Stimulated activated naive B cell treated with anti-CD40 and anti-IgM and Interleukin-4, amounts not matched to agents 10 μg/mL and 1 μg/mL and 100 μg/mL, for 72 hours (primary cell): Measurements from ENCODE around the gene HOXD12.

ENCODE experiments used
- ATAC-seq, 2 donors: fragments of 150-1000 bp; cut with Tn5 transposase; replicated peaks; 2 replicates each; pipeline ENCODE4 v1.10.0; 2021; ENCODE audit warnings: moderate library complexity in 1 of 2
- DNase-seq: peaks from one replicate; pipeline ENCODE4 v3.0.0; 2021
- H3K27ac Mint-ChIP-seq: one replicate; pipeline ENCODE4 v1.8.0; 2022; ENCODE audit warnings: mild to moderate bottlenecking, mixed read lengths
- H3K27me3 Mint-ChIP-seq, 2 donors: one replicate each; pipeline ENCODE4 v1.8.0; 2022; ENCODE audit warnings: mixed read lengths in 2 of 2
- H3K36me3 Mint-ChIP-seq, 2 donors: one replicate each; pipeline ENCODE4 v1.8.0; 2022; ENCODE audit warnings: mixed read lengths in 2 of 2, mild to moderate bottlenecking in 1 of 2
- H3K4me1 Mint-ChIP-seq, 2 donors: one replicate each; pipeline ENCODE4 v1.8.0; 2022; ENCODE audit warnings: mixed read lengths in 2 of 2, mild to moderate bottlenecking in 1 of 2
- H3K4me3 Mint-ChIP-seq, 2 donors: one replicate each; pipeline ENCODE4 v1.8.0; 2022; ENCODE audit warnings: mild to moderate bottlenecking in 2 of 2, mixed read lengths in 2 of 2, moderate library complexity in 1 of 2
- H3K9me3 Mint-ChIP-seq, 2 donors: one replicate each; pipeline ENCODE4 v1.8.0; 2022; ENCODE audit warnings: mixed read lengths in 2 of 2, mild to moderate bottlenecking in 1 of 2

Gene HOXD12

GRCh38 chr2:176103194-176103593 lies 3.6 kb downstream of the HOXD12 start:
- Mint-ChIP-seq H3K9me3 (peaks cover 0 to 2% of the 10 kb centered on the region in 2 donors), H3K4me3 (no peak overlapping the region), H3K4me1 (peaks cover 18 to 28% of the 10 kb centered on the region in 2 donors), H3K36me3 (peaks cover 3 to 9% of the 10 kb centered on the region in 2 donors), H3K27me3 (peaks cover 75 to 86% of the 10 kb centered on the region in 2 donors), H3K27ac (peak overlapping the region; percentile 71)
- DNase-seq (no peak), ATAC-seq (no peak)

DNA sequence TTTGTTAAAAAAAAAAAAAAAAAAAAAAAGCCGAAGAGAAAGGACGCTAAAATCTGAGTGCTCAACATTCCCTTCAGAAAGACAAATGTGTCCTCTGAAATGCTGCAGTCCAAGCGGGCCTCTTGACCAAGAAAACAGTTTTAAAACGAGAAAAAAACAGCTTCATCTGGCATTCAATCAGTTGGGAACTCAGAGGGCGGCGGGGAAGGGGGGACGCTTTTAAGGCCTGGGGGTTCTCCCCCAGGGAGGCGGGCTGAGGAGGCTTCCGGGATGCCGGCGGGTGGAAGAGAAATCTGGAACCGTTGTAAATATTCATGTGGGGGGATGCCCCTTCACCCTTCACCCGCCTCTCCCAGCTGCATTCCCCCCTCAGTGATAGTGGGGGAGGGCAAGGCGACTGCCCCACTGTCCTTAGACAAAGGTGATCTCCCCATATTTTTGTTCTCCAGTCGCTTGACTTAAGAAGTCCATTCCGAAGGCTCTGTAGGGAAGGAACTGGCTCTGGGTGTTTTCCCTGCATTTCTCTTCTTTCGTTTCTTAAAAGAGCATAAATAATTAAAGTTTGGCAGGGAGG lies 4.2 kb downstream of the HOXD12 start:
- Mint-ChIP-seq H3K27me3 (peaks cover 77 to 86% of the 10 kb centered on the region in 2 donors), H3K4me1 (peaks cover 20 to 29% of the 10 kb centered on the region in 2 donors), H3K9me3 (peaks cover 0 to 2% of the 10 kb centered on the region in 2 donors), H3K27ac (peak overlapping the region; percentile 72), H3K4me3 (no peak overlapping the region), H3K36me3 (peaks cover 3 to 9% of the 10 kb centered on the region in 2 donors)
- ATAC-seq = no peak
- no peak for DNase-seq

GRCh38 chr2:176104316-176105077 lies 4.9 kb downstream of the HOXD12 start:
- peaks cover 3 to 9% of the 10 kb centered on the region in 2 donors for H3K36me3 Mint-ChIP-seq
- H3K4me1 Mint-ChIP-seq = peaks cover 20 to 32% of the 10 kb centered on the region in 2 donors
- DNase-seq (no peak), ATAC-seq (no peak)
- peaks cover 0 to 2% of the 10 kb centered on the region in 2 donors for H3K9me3 Mint-ChIP-seq
- H3K27ac Mint-ChIP-seq = peak overlapping the region; percentile 72
- peaks cover 79 to 86% of the 10 kb centered on the region in 2 donors for H3K27me3 Mint-ChIP-seq
- H3K4me3 Mint-ChIP-seq = peak overlapping the region in 1 of 2 donors; percentile 47

DNA sequence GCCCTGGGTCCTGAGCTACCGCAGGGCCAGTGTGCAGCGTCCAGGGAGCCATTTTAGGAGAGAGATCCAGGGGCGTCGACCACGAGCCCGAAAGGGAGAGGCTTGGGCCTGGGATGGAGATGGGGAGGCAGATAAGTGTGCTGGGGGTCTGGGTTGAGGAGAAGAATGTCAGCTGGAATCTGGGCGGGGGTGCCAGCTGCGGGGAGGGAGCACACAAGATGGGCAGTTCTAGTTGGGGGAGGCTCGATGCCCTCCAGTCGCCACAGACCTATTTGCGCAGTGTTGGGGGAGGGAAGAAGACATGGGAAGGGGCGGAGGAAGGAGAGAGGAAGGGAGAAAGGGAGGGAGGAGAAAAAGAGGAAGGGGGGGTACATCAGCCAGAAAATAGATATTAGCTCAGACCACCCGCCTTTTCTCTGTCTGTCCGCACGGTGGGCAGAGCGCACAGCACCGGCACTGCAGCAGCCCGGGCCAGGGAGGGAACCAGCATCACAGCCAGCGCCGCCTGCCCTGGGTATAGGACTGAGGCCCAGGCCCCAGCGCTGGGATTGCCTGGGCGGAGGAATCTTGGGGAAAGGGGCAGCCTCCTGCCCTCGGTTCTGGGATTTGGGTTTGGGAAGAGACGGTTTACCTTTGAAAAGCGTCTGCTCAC lies 5.6 kb downstream of the HOXD12 start:
- Mint-ChIP-seq H3K4me1 (peaks cover 20 to 32% of the 10 kb centered on the region in 2 donors), H3K27ac (peak overlapping the region; percentile 43), H3K9me3 (peaks cover 0 to 2% of the 10 kb centered on the region in 2 donors), H3K27me3 (peaks cover 79 to 86% of the 10 kb centered on the region in 2 donors), H3K4me3 (peak overlapping the region; percentile 5 to 43), H3K36me3 (peaks cover 3 to 9% of the 10 kb centered on the region in 2 donors)
- DNase-seq (no peak), ATAC-seq (no peak)

DNA sequence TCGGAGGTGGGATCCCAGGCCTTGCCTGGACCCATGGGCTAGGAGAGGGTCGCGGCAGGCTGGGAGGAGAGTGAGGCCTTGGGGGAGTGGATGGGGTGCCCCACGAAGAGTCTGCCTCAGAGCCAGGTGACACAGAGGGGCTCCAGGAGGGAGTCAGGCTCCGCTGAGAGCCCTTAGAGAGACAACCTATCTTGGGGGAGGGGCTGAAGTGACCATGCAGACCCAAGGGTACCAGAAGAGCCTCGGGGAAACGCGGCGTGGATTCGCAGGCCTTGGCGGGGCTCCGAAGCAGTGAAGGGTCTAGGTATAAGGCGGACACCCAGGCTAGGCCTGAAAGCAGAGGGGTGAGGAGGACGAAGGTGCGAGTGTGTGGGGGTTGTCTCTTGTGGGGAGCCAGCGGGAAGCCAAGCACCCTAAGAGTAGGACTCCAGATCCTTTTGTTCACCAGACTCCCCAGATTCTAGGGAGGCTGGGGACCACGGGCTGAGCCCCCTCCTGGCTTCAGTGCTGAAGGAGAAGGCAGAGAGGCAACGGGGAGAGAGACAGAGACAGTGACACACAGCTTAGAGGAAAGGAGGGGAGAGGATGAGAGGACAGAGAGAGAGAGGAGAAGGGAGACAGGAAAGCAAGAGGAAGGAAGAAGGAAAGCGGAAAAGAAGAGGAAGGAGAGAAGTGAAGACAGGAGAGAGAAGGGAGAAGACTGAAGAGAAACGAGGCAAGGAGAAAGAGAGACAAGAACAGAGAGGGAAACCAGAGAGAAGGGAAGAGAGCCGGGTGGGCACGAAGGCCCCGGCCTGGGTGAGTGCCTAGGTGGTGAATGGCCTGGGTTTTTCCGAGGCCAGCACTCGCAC lies 6.4 kb downstream of the HOXD12 start:
- Mint-ChIP-seq H3K4me1 (peaks cover 20 to 32% of the 10 kb centered on the region in 2 donors), H3K27me3 (peaks cover 77 to 78% of the 10 kb centered on the region in 2 donors), H3K9me3 (peaks cover 0 to 2% of the 10 kb centered on the region in 2 donors), H3K4me3 (peak overlapping the region; percentile 46 to 66), H3K27ac (peak overlapping the region; percentile 52), H3K36me3 (peaks cover 3 to 9% of the 10 kb centered on the region in 2 donors)
- DNase-seq = no peak
- no peak for ATAC-seq

GRCh38 chr2:176106581-176107539 lies 7.3 kb downstream of the HOXD12 start, which contains the start of gene HOXD11:
Gene HOXD11, plus strand, starts transcription at chr2:176107280. Its CDS starts 76 bp downstream, at chr2:176107356.
- H3K27me3 Mint-ChIP-seq = peaks cover 73 to 78% of the 10 kb centered on the region in 2 donors
- H3K4me3 Mint-ChIP-seq = peak within 1 kb of the TSS; percentile 59 to 66
- ATAC-seq (peak; percentile 12 to 23), DNase-seq (no peak)
- H3K9me3 Mint-ChIP-seq = peaks cover 0 to 2% of the 10 kb centered on the region in 2 donors
- H3K4me1 Mint-ChIP-seq = peaks cover 22 to 36% of the 10 kb centered on the region in 2 donors
- peaks cover 3 to 9% of the 10 kb centered on the region in 2 donors for H3K36me3 Mint-ChIP-seq
- H3K27ac Mint-ChIP-seq = peak within 1 kb of the TSS; percentile 83

- peaks cover 73 to 78% of the 10 kb centered on the region in 2 donors for H3K27me3 Mint-ChIP-seq
- H3K4me3 Mint-ChIP-seq = no peak overlapping the region
- ATAC-seq = no peak
- peaks cover 23 to 36% of the 10 kb centered on the region in 2 donors for H3K4me1 Mint-ChIP-seq
- peaks cover 0 to 2% of the 10 kb centered on the region in 2 donors for H3K9me3 Mint-ChIP-seq
- H3K36me3 Mint-ChIP-seq = peaks cover 3 to 9% of the 10 kb centered on the region in 2 donors
- no peak for DNase-seq
- H3K27ac Mint-ChIP-seq = no peak overlapping the region
These were observed 8.2 kb downstream of the HOXD12 start for GRCh38 chr2:176107731-176108181.

- Mint-ChIP-seq H3K4me1 (peaks cover 22 to 31% of the 10 kb centered on the region in 2 donors), H3K27me3 (peaks cover 69 to 75% of the 10 kb centered on the region in 2 donors), H3K27ac (peak overlapping the region; percentile 79), H3K36me3 (peaks cover 3 to 9% of the 10 kb centered on the region in 2 donors), H3K4me3 (peak overlapping the region in 1 of 2 donors; percentile 21), H3K9me3 (peaks cover 0 to 2% of the 10 kb centered on the region in 2 donors)
- ATAC-seq (no peak), DNase-seq (no peak)
These were observed 9.8 kb downstream of the HOXD12 start for GRCh38 chr2:176109192-176109901.

- no peak overlapping the region for H3K4me3 Mint-ChIP-seq
- ATAC-seq (no peak), DNase-seq (no peak)
- H3K4me1 Mint-ChIP-seq = peaks cover 18 to 25% of the 10 kb centered on the region in 2 donors
- H3K27ac Mint-ChIP-seq = no peak overlapping the region
- H3K9me3 Mint-ChIP-seq = peaks cover 0 to 1% of the 10 kb centered on the region in 2 donors
- peaks cover 66 to 75% of the 10 kb centered on the region in 2 donors for H3K27me3 Mint-ChIP-seq
- peaks cover 3 to 8% of the 10 kb centered on the region in 2 donors for H3K36me3 Mint-ChIP-seq
These were observed 10.4 kb downstream of the HOXD12 start for GRCh38 chr2:176109946-176110345.

DNA sequence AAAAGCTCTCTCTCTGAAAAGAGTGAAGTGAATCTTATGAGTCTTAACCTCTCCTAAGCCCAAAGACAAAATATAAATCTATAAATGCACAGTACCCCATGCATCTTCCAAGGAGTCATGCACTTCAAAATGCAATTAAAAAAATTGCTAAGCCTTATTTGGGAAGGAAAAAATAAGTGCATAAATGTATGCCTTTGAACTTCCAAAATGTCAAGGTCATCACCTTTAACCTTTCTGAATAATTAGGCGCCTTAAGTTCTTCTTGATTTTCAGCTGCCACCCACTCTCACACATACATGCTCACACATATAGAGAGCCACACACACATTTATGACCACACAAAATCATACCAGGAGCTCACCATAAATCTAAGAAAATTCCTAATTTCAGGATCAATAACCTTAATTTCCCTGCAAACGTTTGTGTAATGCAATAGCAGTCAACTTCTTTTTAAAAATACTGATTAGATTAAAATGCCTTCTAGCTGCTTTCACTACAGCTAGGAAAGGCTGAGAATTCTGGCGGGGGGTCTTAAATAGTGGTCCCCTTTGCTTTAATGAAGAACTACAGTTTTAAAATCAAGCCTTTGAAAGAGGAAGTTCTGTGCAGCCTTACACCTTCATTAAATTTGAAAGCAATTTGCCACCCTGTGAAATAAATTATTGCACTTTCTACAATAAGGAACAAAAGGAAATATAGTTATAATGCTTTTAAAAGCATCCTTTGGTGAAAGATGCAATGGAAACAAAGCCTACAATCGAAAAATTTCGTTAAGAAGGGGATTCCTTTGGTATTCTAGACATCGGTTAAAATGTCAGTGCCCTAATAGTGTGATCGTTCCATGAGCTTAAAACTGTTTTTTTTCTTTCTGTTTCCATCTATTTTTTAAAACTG lies 11.1 kb downstream of the HOXD12 start:
- H3K4me3 Mint-ChIP-seq = peak overlapping the region in 1 of 2 donors; percentile 40
- peaks cover 2 to 6% of the 10 kb centered on the region in 2 donors for H3K36me3 Mint-ChIP-seq
- DNase-seq = no peak
- H3K9me3 Mint-ChIP-seq = no peaks in the 10 kb centered on the region
- peaks cover 61 to 71% of the 10 kb centered on the region in 2 donors for H3K27me3 Mint-ChIP-seq
- no peak for ATAC-seq
- peak overlapping the region; percentile 90 for H3K27ac Mint-ChIP-seq
- peaks cover 12 to 18% of the 10 kb centered on the region in 2 donors for H3K4me1 Mint-ChIP-seq

- DNase-seq (no peak), ATAC-seq (no peak)
- H3K4me3 Mint-ChIP-seq = peak overlapping the region in 1 of 2 donors; percentile 40
These were observed 11.7 kb downstream of the HOXD12 start for GRCh38 chr2:176111309-176111663.

More at GRCh38 chr2:176111309-176111663, 11.7 kb downstream of the HOXD12 start:
- peaks cover 59 to 71% of the 10 kb centered on the region in 2 donors for H3K27me3 Mint-ChIP-seq
- peak overlapping the region; percentile 90 for H3K27ac Mint-ChIP-seq
- H3K36me3 Mint-ChIP-seq = peaks cover under 1 to 2% of the 10 kb centered on the region in 2 donors
- no peaks in the 10 kb centered on the region for H3K9me3 Mint-ChIP-seq
- H3K4me1 Mint-ChIP-seq = peaks cover 7 to 13% of the 10 kb centered on the region in 2 donors
